ENCODE measurements around the gene HOXA6.

HOXA6 gene

DNA sequence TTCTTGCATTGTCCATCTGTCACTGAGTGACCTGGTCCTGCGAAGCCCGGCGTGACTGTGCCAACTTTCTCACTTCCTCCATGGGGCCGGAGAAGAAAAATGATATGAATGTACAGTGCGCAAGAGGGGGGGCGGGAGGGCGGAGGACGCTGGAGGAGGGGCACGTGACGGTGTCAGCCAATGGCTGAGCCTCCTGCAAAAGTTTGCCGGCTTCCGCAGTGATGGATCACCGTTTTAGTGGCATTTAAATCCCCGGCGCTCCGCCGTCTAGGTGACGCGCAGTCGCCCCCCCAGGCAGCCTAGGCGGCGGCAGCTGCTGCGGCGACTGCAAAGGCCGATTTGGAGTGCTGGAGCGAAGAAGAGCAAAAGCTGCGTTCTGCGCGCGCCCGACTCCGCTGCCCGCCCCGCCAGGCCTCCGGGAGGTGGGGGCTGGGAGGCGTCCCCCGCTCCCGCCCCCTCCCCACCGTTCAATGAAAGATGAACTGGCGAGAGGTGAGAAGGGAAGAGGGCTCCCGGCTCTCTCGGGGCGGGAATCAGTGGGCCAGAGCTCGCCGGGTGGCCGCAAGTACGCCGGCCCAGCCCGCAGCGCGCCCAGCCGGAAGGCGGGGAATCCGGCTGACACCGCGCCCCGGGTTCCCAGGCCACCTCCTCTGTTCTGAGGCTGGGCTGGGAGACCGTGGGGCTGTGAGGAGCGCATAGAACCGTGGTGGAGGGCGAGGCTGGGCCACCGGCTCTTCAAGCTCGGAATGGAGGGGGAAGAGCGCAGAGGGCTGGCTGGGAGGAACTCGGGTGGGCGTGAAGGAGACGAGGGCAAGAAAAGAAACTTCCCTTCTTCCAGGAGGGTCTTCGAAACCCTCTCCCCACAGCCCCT, 51.4 kb downstream of the HOXA6 start, which contains the start of gene HOXA1:
Gene HOXA1, minus strand, starts transcription at position 104 of the 871 bp plus-strand sequence. Its CDS starts 88 bp downstream, at position 16.
- DNase-seq: peak; percentile 72
